Panc1 (cell line): ENCODE measurements around the gene SRSF5. TPM values are rescaled to one million over a fixed set of nuclear protein-coding genes. Genes with fewer than 3 reads are reported as not detected.

ENCODE experiments used
- ATAC-seq: fragments of 200-7000 bp; cut with Tn5 transposase; 2 replicates; pipeline ENCODE4 v1.9.1; 2020; ENCODE audit warnings: mild to moderate bottlenecking, moderate library complexity
- BruUV-seq: library from RNA; stranded (reverse); fragments of 400-500 nt; replicated peaks from 2 replicates; lab custom pipeline; 2021; lab: Mats Ljungman, UMichigan
- CTCF ChIA-PET: fragments of 300-600 bp; sonication (Branson Sonifier 250); formaldehyde crosslinking; loops from one replicate; lab custom pipeline; 2022; ENCODE audit warnings: antibody characterized with exemption; lab: Charles Lee
- POLR2A ChIA-PET: fragments of 300-600 bp; sonication (Branson Sonifier 250); formaldehyde crosslinking; loops from one replicate; lab custom pipeline; 2022; ENCODE audit warnings: antibody characterized with exemption; lab: Charles Lee
- DNase-seq: peaks from one replicate; pipeline ENCODE4 v3.0.0-alpha.2; 2010; ENCODE audit warnings: low read depth, low spot score
- H3K27ac ChIP-seq: 2 replicates; pipeline ENCODE4 v1.5.1; 2011; ENCODE audit warnings: mild to moderate bottlenecking, low read length, inconsistent platforms
- H3K27me3 ChIP-seq: fragments of 200-500 bp; sonication (Bioruptor generic); 2 replicates; pipeline ENCODE4 v1.6.0; 2014; ENCODE audit warnings: low read length, inconsistent platforms; ENCODE audit not compliant: control insufficient read depth, insufficient read depth
- H3K36me3 ChIP-seq: fragments of 200-500 bp; sonication (Bioruptor generic); 2 replicates; pipeline ENCODE4 v1.5.1; 2014; ENCODE audit warnings: inconsistent platforms, mild to moderate bottlenecking, low read length, moderate library complexity; ENCODE audit not compliant: control insufficient read depth, insufficient read depth
- H3K4me1 ChIP-seq: 2 replicates; pipeline ENCODE4 v1.5.1; 2011; ENCODE audit warnings: inconsistent platforms, mild to moderate bottlenecking, low read length, moderate library complexity; ENCODE audit not compliant: control insufficient read depth, insufficient read depth
- H3K4me3 ChIP-seq, 2 experiments: 2 replicates each; pipeline ENCODE4 v1.5.1; 2011 to 2012; ENCODE audit warnings: low read depth in 2 of 2, low read length in 2 of 2, mild to moderate bottlenecking in 2 of 2, inconsistent platforms in 1 of 2, moderate library complexity in 1 of 2
- H3K9me3 ChIP-seq: fragments of 200-500 bp; sonication (Bioruptor generic); 2 replicates; pipeline ENCODE4 v1.5.1; 2014; ENCODE audit warnings: low read depth, mild to moderate bottlenecking, inconsistent platforms, low read length, moderate library complexity; ENCODE audit not compliant: control insufficient read depth, insufficient read depth
- CTCF ChIP-seq: fragments of 450-650 bp; IDR thresholded peaks from 2 replicates; pipeline ENCODE4 v1.5.1; 2017; ENCODE audit warnings: mild to moderate bottlenecking
- POLR2AphosphoS5 ChIP-seq: IDR thresholded peaks from 2 replicates; pipeline ENCODE4 v1.6.1; 2012; ENCODE audit warnings: mild to moderate bottlenecking, low read depth, low read length, moderate library complexity
- REST ChIP-seq, 2 experiments: IDR thresholded peaks; 2 replicates each; pipeline ENCODE4 v1.6.1; 2011 to 2012; ENCODE audit warnings: low read depth in 2 of 2, control low read depth in 1 of 2, low read length in 1 of 2, mild to moderate bottlenecking in 1 of 2, moderate library complexity in 1 of 2; ENCODE audit not compliant: insufficient read depth in 1 of 2
- SIN3A ChIP-seq: IDR thresholded peaks from 2 replicates; pipeline ENCODE4 v1.6.1; 2012; ENCODE audit warnings: low read depth, mild to moderate bottlenecking, low read length, moderate library complexity, borderline replicate concordance; ENCODE audit not compliant: insufficient read depth
- TCF7L2 ChIP-seq: IDR thresholded peaks from 2 replicates; pipeline ENCODE4 v1.6.1; 2011; ENCODE audit warnings: mild to moderate bottlenecking, low read depth, low read length, inconsistent platforms
- in situ Hi-C: cut with HindIII; loops from 2 replicates; pipeline ENCODE4 v1.10.0; 2016; ENCODE audit warnings: low sequenced_read_pairs, low pct_unique_long_range_greater_than_20kb
- intact Hi-C: fragments of 100-400 bp; cut with micrococcal nuclease; formaldehyde crosslinking; loops from one replicate; pipeline ENCODE4 v1.10.0; 2022; ENCODE audit not compliant: unreplicated experiment
- total RNA-seq: library from RNA; stranded (reverse); gene quantifications from one replicate; pipeline ENCODE4 v1.2.1, GENCODE V29; 2021; ENCODE audit not compliant: unreplicated experiment

The SRSF5 gene
- total RNA-seq, 1 experiment from 2014 or later: 154 TPM

- in situ Hi-C loops: no loop called here
- Histone ChIP-seq H3K27me3 (no peaks in the 10 kb centered on the region), H3K27ac (no peak overlapping the region), H3K4me1 (no peaks in the 10 kb centered on the region), H3K4me3 (no peak overlapping the region), H3K9me3 (no peaks in the 10 kb centered on the region), H3K36me3 (no peaks in the 10 kb centered on the region)
- no peak for DNase-seq
- CTCF ChIA-PET: no interaction called here
- TF ChIP-seq POLR2AphosphoS5: no peak
- TF ChIP-seq SIN3A: no peak
- TF ChIP-seq REST (IDR thresholded peaks at IDR 0.05; ENCODE audit: insufficient read depth in 1 of 2, low read depth in 2 of 2, low read length in 1 of 2): no peak
- TF ChIP-seq TCF7L2: no peak
- TF ChIP-seq CTCF: no peak
- POLR2A ChIA-PET: no interaction called here
- no peak for ATAC-seq
- no TSS peak for BruUV-seq
- intact Hi-C loops: no loop called here
Observed at GRCh38 chr14:69753860-69754259, 13.1 kb upstream of the SRSF5 start.

GRCh38 chr14:69754487-69754886, 12.5 kb upstream of the SRSF5 start:
- ATAC-seq: no peak
- TF ChIP-seq TCF7L2 (no peak), CTCF (no peak), SIN3A (no peak), POLR2AphosphoS5 (no peak), REST (IDR thresholded peaks at IDR 0.05; ENCODE audit: insufficient read depth in 1 of 2, low read depth in 2 of 2, low read length in 1 of 2) (no peak)
- Histone ChIP-seq H3K36me3 (no peaks in the 10 kb centered on the region), H3K4me3 (no peak overlapping the region), H3K9me3 (no peaks in the 10 kb centered on the region), H3K27ac (no peak overlapping the region), H3K27me3 (no peaks in the 10 kb centered on the region), H3K4me1 (no peaks in the 10 kb centered on the region)
- intact Hi-C loops: no loop called here
- BruUV-seq: no TSS peak
- ChIA-PET POLR2A (no interaction called here), CTCF (no interaction called here)
- DNase-seq: no peak
- in situ Hi-C loops: no loop called here
